GM06990 (cell line): ENCODE measurements around the gene PRRT3.

ENCODE experiments used
- DNase-seq: peaks from one replicate; pipeline ENCODE4 v3.0.0-alpha.2; 2011; ENCODE audit not compliant: insufficient read length; ENCODE audit errors: extremely low read depth
- H3K27me3 ChIP-seq: replicated peaks from 2 replicates; pipeline ENCODE4 v1.6.0; 2011; ENCODE audit warnings: low read length; ENCODE audit not compliant: control insufficient read depth, insufficient read depth
- H3K36me3 ChIP-seq: 2 replicates; pipeline ENCODE4 v1.5.1; 2011; ENCODE audit warnings: low read length; ENCODE audit not compliant: control insufficient read depth, insufficient read depth
- H3K4me3 ChIP-seq: replicated peaks from 2 replicates; pipeline ENCODE4 v1.5.1; 2011; ENCODE audit warnings: low read depth, mild to moderate bottlenecking, control low read depth, low read length
- CTCF ChIP-seq: IDR thresholded peaks from 2 replicates; pipeline ENCODE4 v1.5.1; 2011; ENCODE audit warnings: low read length, control low read depth, mild to moderate bottlenecking, inconsistent platforms; ENCODE audit not compliant: insufficient read depth, poor library complexity, severe bottlenecking

The PRRT3 gene

GRCh38 chr3:9965200-9965875 lies 13.1 kb upstream of the PRRT3 start:
- no peak for DNase-seq
- Histone ChIP-seq H3K4me3 (no peak overlapping the region), H3K27me3 (no peaks in the 10 kb centered on the region), H3K36me3 (peaks cover 8% of the 10 kb centered on the region)
- TF ChIP-seq CTCF: no peak

GRCh38 chr3:9957214-9957613 lies 5.0 kb upstream of the PRRT3 start:
- Histone ChIP-seq H3K36me3 (peaks cover 2% of the 10 kb centered on the region), H3K27me3 (no peaks in the 10 kb centered on the region), H3K4me3 (no peak overlapping the region)
- TF ChIP-seq CTCF: no peak
- DNase-seq: no peak

- Histone ChIP-seq H3K4me3 (no peak overlapping the region), H3K27me3 (no peaks in the 10 kb centered on the region), H3K36me3 (no peaks in the 10 kb centered on the region)
- no peak for TF ChIP-seq CTCF
- no peak for DNase-seq
These were observed 3.6 kb upstream of the PRRT3 start for GRCh38 chr3:9955611-9956352.

GRCh38 chr3:9955067-9955502 lies 2.9 kb upstream of the PRRT3 start:
- Histone ChIP-seq H3K4me3 (no peak overlapping the region), H3K36me3 (no peaks in the 10 kb centered on the region), H3K27me3 (no peaks in the 10 kb centered on the region)
- no peak for TF ChIP-seq CTCF
- no peak for DNase-seq

GRCh38 chr3:9951598-9951961 lies 628 bp downstream of the PRRT3 start:
- peaks cover 16% of the 10 kb centered on the region for H3K36me3 ChIP-seq
- no peak for TF ChIP-seq CTCF
- peak; percentile 39 for DNase-seq
- H3K4me3 ChIP-seq: peak overlapping the region; percentile 90
- H3K27me3 ChIP-seq: no peaks in the 10 kb centered on the region

- peaks cover 18% of the 10 kb centered on the region for H3K36me3 ChIP-seq
- no peak for TF ChIP-seq CTCF
- peak; percentile 38 for DNase-seq
- peak overlapping the region; percentile 90 for H3K4me3 ChIP-seq
- no peaks in the 10 kb centered on the region for H3K27me3 ChIP-seq
These were observed 1.1 kb downstream of the PRRT3 start for GRCh38 chr3:9951126-9951525.
